ENCODE measurements around the gene IFITM5.

GRCh38 chr11:285894-286220, 13.5 kb downstream of the IFITM5 start:
- TF ChIP-seq, protein P1, sequence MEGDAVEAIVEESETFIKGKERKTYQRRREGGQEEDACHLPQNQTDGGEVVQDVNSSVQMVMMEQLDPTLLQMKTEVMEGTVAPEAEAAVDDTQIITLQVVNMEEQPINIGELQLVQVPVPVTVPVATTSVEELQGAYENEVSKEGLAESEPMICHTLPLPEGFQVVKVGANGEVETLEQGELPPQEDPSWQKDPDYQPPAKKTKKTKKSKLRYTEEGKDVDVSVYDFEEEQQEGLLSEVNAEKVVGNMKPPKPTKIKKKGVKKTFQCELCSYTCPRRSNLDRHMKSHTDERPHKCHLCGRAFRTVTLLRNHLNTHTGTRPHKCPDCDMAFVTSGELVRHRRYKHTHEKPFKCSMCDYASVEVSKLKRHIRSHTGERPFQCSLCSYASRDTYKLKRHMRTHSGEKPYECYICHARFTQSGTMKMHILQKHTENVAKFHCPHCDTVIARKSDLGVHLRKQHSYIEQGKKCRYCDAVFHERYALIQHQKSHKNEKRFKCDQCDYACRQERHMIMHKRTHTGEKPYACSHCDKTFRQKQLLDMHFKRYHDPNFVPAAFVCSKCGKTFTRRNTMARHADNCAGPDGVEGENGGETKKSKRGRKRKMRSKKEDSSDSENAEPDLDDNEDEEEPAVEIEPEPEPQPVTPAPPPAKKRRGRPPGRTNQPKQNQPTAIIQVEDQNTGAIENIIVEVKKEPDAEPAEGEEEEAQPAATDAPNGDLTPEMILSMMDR (IDR thresholded peaks at IDR 0.05), result no peak
- no peak for TF ChIP-seq POLR2A (IDR thresholded peaks at IDR 0.05)
- no peak for TF ChIP-seq EP300 (IDR thresholded peaks at IDR 0.05)
- TF ChIP-seq POLR2AphosphoS5 (IDR thresholded peaks at IDR 0.05), result no peak
